HG03159 (cell line): ENCODE results near the gene NMRAL1.

Experiments
- ATAC-seq: cut with Tn5 transposase; IDR thresholded peaks from one replicate; pipeline ENCODE4 v1.9.1; 2021; ENCODE audit warnings: mild to moderate bottlenecking, moderate library complexity; ENCODE audit not compliant: unreplicated experiment

Gene NMRAL1

GRCh38 chr16:4474192-4474961, at the start of gene NMRAL1:
TSS of gene NMRAL1 (minus strand) at chr16:4474625. CDS start at chr16:4474132, 493 bp downstream.
- ATAC-seq = peak; percentile 46

GRCh38 chr16:4523686-4524085, 49.3 kb upstream of the NMRAL1 start:
- no peak for ATAC-seq

GRCh38 chr16:4522051-4522581, 47.7 kb upstream of the NMRAL1 start:
- no peak for ATAC-seq

- ATAC-seq = no peak
Observed at GRCh38 chr16:4520913-4521312, 46.5 kb upstream of the NMRAL1 start.

GRCh38 chr16:4519274-4520058, 45.0 kb upstream of the NMRAL1 start:
- ATAC-seq = no peak

- ATAC-seq = no peak
Observed at GRCh38 chr16:4517812-4518680, 43.6 kb upstream of the NMRAL1 start.

GRCh38 chr16:4515611-4516233, 41.3 kb upstream of the NMRAL1 start:
- ATAC-seq = no peak

- no peak for ATAC-seq
Observed at GRCh38 chr16:4514606-4515005, 40.2 kb upstream of the NMRAL1 start.

- no peak for ATAC-seq
Observed at GRCh38 chr16:4513881-4514280, 39.5 kb upstream of the NMRAL1 start.

GRCh38 chr16:4513086-4513860, 38.8 kb upstream of the NMRAL1 start:
- no peak for ATAC-seq

GRCh38 chr16:4512473-4512872, 38.0 kb upstream of the NMRAL1 start:
- ATAC-seq = no peak

- ATAC-seq = no peak
Observed at GRCh38 chr16:4511441-4512082, 37.1 kb upstream of the NMRAL1 start.

- ATAC-seq = no peak
Observed at GRCh38 chr16:4510747-4511426, 36.5 kb upstream of the NMRAL1 start.

GRCh38 chr16:4510131-4510530, 35.7 kb upstream of the NMRAL1 start:
- ATAC-seq = no peak

- no peak for ATAC-seq
Observed at GRCh38 chr16:4509420-4509819, 35.0 kb upstream of the NMRAL1 start.

- ATAC-seq = no peak
Observed at GRCh38 chr16:4508806-4509205, 34.4 kb upstream of the NMRAL1 start.

- ATAC-seq = no peak
Observed at GRCh38 chr16:4507588-4508345, 33.3 kb upstream of the NMRAL1 start.

- no peak for ATAC-seq
Observed at GRCh38 chr16:4506450-4506849, 32.0 kb upstream of the NMRAL1 start.
